Naive thymus-derived CD8-positive, alpha-beta T cell (primary cell): ENCODE measurements around the gene LARP4B. TPM values are rescaled to one million over a fixed set of nuclear protein-coding genes. Genes with fewer than 3 reads are reported as not detected.

Experiments used
- ATAC-seq, 2 donors: fragments of 150-1000 bp; cut with Tn5 transposase in 1 of 2; sonication (Bioruptor Pico), chemical (Tn5 transposase) in 1 of 2; 1 replicate in 1 of 2; 2 replicates in 1 of 2; pipeline ENCODE4 v1.10.0; 2021; ENCODE audit warnings: mild to moderate bottlenecking in 2 of 2, moderate library complexity in 2 of 2
- POLR2A ChIA-PET: fragments of 350-600 bp; sonication (Branson Sonifier 250); formaldehyde crosslinking; loops from one replicate; lab custom pipeline; 2021; ENCODE audit warnings: antibody characterized with exemption; lab: Charles Lee
- DNase-seq, 10 donors: peaks; one replicate each; pipeline versions ENCODE4 v3.0.0 to v3.0.0-alpha.2; 2020 to 2022
- H3K27ac Mint-ChIP-seq, 10 donors: one replicate each; pipeline ENCODE4 v1.8.0; 2020 to 2022; ENCODE audit warnings: mild to moderate bottlenecking in 10 of 10, mixed read lengths in 10 of 10, moderate library complexity in 4 of 10, inconsistent platforms in 1 of 10
- H3K27me3 Mint-ChIP-seq, 5 donors: one replicate each; pipeline ENCODE4 v1.8.0; 2021 to 2022; ENCODE audit warnings: mixed read lengths in 5 of 5
- H3K36me3 Mint-ChIP-seq, 3 donors: one replicate each; pipeline ENCODE4 v1.8.0; 2020 to 2022; ENCODE audit warnings: mixed read lengths in 3 of 3, mild to moderate bottlenecking in 2 of 3, inconsistent platforms in 1 of 3
- H3K4me1 Mint-ChIP-seq, 4 donors: one replicate each; pipeline ENCODE4 v1.8.0; 2021 to 2022; ENCODE audit warnings: mixed read lengths in 4 of 4
- H3K4me3 Mint-ChIP-seq, 10 donors: one replicate each; pipeline ENCODE4 v1.8.0; 2020 to 2022; ENCODE audit warnings: mild to moderate bottlenecking in 10 of 10, mixed read lengths in 10 of 10, moderate library complexity in 6 of 10, inconsistent platforms in 1 of 10
- H3K9me3 Mint-ChIP-seq, 9 donors: one replicate each; pipeline ENCODE4 v1.8.0; 2020 to 2022; ENCODE audit warnings: mixed read lengths in 9 of 9, mild to moderate bottlenecking in 3 of 9, inconsistent platforms in 1 of 9, moderate library complexity in 1 of 9
- polyA plus RNA-seq, 3 donors: library from polyadenylated mRNA; unstranded; fragments of 300-500 nt; fragmentation: Illumina TruSeq; gene quantifications; one replicate each; pipeline ENCODE4 v1.2.3, GENCODE V29; 2021
- total RNA-seq, 8 experiments: library from RNA in 2 of 8; stranded (reverse) in 2 of 8; gene quantifications; one replicate each; pipeline ENCODE4 v1.2.3 and lab custom pipeline; 2021 to 2026

The LARP4B gene
- total and polyA plus RNA-seq, 5 experiments from 2014 or later: 22.8 to 94.8 (median 40.5) TPM

DNA sequence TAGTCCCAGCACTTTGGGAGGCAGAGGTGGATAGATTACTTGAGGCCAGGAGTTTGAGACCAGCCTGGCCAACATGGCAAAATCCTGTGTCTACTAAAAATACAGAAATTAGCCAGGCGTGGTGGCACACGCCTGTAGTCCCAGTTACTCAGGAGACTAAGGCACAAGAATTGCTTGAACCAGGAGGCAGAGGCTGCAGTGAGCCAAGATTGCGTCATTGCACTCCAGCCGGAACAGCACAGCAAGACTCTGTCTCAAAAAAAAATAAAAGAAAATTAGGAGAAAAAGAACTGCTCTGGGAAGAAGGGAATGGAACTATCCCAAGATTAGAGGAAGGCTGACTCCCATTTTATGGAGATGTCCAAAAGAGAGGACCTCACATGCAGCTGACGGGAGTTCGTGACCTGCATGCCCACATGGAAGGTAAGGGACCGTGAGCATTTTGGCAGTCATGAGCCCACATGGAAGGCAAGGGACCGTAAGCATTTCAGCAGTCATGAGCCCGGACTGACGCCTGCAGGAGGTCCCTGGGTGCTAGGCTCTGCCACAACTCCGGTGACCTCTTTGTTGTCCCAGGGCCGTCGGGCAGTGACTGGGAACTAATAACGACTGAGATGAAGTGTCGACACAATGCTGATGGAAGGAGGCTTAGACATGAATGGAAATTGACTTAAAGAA is 38.1 kb upstream of the LARP4B start:
- Mint-ChIP-seq H3K27ac (no peak overlapping the region), H3K9me3 (peaks cover 0 to 12% (median 0%) of the 10 kb centered on the region in 9 donors), H3K4me1 (peaks cover 2 to 10% (median 8%) of the 10 kb centered on the region in 4 donors), H3K36me3 (peaks cover 0 to 2% (median 0%) of the 10 kb centered on the region in 3 donors), H3K27me3 (peaks cover 2 to 16% (median 8%) of the 10 kb centered on the region in 5 donors), H3K4me3 (no peak overlapping the region)
- DNase-seq: no peak
- POLR2A ChIA-PET: no interaction called here
- ATAC-seq: no peak

DNA sequence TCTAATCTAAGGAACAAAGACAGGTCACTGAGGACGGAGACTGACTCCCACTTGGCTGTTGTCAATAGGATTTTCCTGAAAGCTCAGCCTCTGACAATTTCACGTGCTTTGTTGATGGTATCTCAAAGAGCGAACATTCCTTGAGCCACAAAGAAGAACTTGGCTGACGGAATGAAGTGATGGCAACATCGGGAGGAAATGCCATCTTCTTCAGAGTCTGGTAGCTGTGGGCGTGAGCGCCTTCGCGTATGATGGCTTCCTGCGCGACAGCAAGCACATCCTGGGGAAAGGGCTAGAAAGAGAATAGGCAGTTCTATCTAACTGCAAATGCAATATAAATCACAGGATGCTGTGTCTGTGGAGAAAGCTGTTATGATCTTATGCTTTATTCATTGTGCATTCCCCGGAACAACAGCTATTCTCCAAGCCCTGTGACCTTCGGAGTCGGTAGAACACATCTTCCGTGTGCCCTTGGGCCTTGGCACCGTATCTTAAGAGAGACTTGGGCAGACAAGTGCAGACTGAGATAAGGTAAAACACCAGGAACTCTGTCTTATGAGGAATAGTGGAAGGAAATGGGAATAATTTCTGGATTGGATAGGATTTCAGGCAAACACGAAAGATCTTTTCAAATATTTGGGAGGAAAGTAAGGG is 37.2 kb upstream of the LARP4B start:
- Mint-ChIP-seq H3K4me1 (peaks cover 2 to 10% (median 8%) of the 10 kb centered on the region in 4 donors), H3K27me3 (peaks cover 2 to 16% (median 8%) of the 10 kb centered on the region in 5 donors), H3K4me3 (no peak overlapping the region), H3K9me3 (peaks cover 0 to 12% (median 0%) of the 10 kb centered on the region in 9 donors), H3K27ac (no peak overlapping the region), H3K36me3 (peaks cover 0 to 2% (median 0%) of the 10 kb centered on the region in 3 donors)
- POLR2A ChIA-PET: no interaction called here
- ATAC-seq: no peak
- DNase-seq: no peak

DNA sequence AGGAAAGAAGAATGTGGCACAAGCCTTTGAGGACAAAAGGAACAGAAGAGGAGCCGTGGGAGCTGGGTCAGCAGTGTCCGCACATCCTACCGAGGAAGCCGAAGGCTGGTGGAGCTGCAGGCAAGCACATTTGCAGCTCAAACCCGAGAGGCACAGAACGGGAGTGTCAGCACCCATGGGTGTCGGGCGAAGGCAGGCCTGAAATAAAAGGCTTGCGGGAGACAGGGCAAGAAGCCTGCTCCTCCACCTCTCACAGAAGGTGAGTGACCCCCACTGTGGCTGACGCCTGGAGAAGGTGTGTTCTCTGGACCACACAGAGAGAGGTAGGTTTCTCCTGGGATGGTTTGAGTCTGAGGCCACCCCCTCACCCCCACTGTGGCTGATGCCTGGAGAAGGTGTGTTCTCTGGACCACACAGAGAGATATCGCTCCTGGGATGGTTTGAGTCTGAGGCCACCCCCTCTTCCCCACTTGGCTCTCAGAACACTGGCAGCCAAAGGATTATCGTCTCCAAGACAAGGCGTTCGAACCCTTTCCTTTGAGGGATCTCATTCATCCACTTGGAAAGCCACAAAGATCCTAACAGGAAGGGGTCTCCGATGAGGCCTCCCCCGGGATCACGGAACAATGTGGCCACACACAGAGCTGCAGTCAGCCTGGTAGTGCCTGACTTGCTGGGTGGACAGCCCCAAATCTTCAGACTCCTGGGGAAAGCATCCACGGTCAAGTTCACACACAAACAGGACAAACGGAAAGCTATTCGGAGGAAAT is 35.1 kb upstream of the LARP4B start:
- POLR2A ChIA-PET: interaction anchor here (0.6 kb wide), 1 partner anchor 743 kb away, joined by 4 read pairs; no protein-coding TSS in a partner anchor
- peaks cover 0 to 10% (median 0%) of the 10 kb centered on the region in 9 donors for H3K9me3 Mint-ChIP-seq
- peaks cover 2 to 16% (median 8%) of the 10 kb centered on the region in 5 donors for H3K27me3 Mint-ChIP-seq
- peaks cover 0 to 2% (median 0%) of the 10 kb centered on the region in 3 donors for H3K36me3 Mint-ChIP-seq
- DNase-seq: no peak
- peaks cover 2 to 10% (median 8%) of the 10 kb centered on the region in 4 donors for H3K4me1 Mint-ChIP-seq
- no peak for ATAC-seq
- H3K4me3 Mint-ChIP-seq: no peak overlapping the region
- H3K27ac Mint-ChIP-seq: peak overlapping the region in 3 of 10 donors; percentile 61 to 86 (median 71)

DNA sequence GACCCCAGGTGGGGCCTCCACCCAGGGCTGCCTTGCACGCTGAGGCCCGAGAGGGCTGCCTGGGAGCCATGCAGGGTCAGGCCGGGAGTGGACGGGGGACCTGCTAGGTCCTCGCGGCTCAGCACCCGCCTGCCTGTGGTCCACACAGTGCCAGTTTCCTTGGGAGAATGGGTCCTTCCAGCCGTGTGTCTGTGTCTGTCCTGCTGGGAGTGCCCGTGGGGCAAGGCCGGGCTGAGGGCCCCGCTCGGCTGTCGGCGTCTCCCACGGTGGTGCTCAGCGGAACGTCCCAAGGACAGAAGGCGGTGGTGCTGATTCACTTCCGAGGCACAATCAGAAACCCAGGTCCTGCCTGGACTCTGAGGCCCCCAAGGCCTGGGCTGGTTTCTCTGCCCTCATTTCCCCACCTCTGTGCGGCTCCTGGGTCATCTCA is 33.5 kb upstream of the LARP4B start:
- no peak overlapping the region for H3K4me3 Mint-ChIP-seq
- H3K27ac Mint-ChIP-seq: no peak overlapping the region
- peaks cover 2 to 19% (median 9%) of the 10 kb centered on the region in 5 donors for H3K27me3 Mint-ChIP-seq
- peaks cover 2 to 10% (median 8%) of the 10 kb centered on the region in 4 donors for H3K4me1 Mint-ChIP-seq
- POLR2A ChIA-PET: no interaction called here
- DNase-seq (no peak), ATAC-seq (no peak)
- H3K36me3 Mint-ChIP-seq: no peaks in the 10 kb centered on the region
- H3K9me3 Mint-ChIP-seq: peaks cover 0 to 10% (median 0%) of the 10 kb centered on the region in 9 donors

DNA sequence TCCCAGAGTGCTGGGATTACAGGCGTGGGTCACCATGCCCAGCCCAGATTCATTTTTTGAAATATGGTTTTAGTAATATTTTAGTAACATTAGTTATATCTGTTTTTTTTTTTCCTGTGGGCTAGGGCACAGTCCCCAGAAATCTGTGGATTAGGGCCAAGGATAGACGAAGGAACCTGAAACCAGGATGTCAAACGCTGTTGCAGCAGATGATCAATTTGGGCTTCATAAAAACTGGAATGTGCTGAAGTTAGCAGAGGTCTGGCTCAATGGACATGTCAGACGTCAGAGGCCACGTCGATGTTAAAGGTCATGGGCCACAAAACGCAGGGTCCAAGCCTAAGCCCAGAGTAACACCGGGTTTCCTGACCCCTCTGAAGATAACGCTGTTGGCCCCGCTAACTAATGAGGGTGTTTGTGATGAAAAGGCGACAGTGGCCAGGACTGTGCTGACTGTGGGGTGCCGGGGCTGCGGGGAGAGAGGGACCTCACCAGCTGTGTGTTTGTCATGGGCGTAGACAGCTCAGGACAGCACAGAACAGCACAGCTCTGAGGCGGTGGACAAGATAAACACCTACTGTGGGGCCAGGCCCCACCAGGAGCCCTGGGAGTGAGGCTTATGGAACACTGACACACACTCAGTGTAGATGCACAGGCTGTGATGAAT is 32.9 kb upstream of the LARP4B start:
- H3K27ac Mint-ChIP-seq: peak overlapping the region in 1 of 10 donors; percentile 43
- peaks cover 0 to 22% (median 10%) of the 10 kb centered on the region in 5 donors for H3K27me3 Mint-ChIP-seq
- H3K4me3 Mint-ChIP-seq: no peak overlapping the region
- DNase-seq (no peak), ATAC-seq (no peak)
- POLR2A ChIA-PET: no interaction called here
- H3K36me3 Mint-ChIP-seq: no peaks in the 10 kb centered on the region
- peaks cover 2 to 10% (median 8%) of the 10 kb centered on the region in 4 donors for H3K4me1 Mint-ChIP-seq
- peaks cover 0 to 10% (median 0%) of the 10 kb centered on the region in 9 donors for H3K9me3 Mint-ChIP-seq

DNA sequence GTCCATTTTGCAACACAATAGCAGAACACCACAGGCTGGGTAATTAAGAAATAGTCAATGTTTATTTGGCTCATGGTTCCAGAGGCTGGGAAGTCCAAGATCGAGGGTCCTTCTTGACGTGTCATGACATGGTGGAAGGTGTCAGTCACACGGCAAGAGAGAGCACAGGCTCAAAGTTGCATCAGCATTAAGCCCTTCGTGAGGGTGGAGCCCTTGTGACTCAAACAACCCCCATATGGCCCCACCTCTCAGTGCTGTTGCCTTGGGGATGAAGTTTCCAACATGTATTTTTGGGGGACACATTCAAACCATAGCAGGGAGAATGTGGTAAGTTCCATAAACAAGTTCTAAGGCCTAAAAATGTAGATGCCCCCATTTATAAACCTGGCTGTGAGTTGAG is 32.1 kb upstream of the LARP4B start:
- POLR2A ChIA-PET: no interaction called here
- H3K27ac Mint-ChIP-seq: no peak overlapping the region
- H3K4me1 Mint-ChIP-seq: peaks cover 1 to 10% (median 8%) of the 10 kb centered on the region in 4 donors
- DNase-seq (no peak), ATAC-seq (no peak)
- no peak overlapping the region for H3K4me3 Mint-ChIP-seq
- peaks cover 0 to 10% (median 0%) of the 10 kb centered on the region in 9 donors for H3K9me3 Mint-ChIP-seq
- H3K36me3 Mint-ChIP-seq: no peaks in the 10 kb centered on the region
- peaks cover 1 to 15% (median 3%) of the 10 kb centered on the region in 5 donors for H3K27me3 Mint-ChIP-seq

DNA sequence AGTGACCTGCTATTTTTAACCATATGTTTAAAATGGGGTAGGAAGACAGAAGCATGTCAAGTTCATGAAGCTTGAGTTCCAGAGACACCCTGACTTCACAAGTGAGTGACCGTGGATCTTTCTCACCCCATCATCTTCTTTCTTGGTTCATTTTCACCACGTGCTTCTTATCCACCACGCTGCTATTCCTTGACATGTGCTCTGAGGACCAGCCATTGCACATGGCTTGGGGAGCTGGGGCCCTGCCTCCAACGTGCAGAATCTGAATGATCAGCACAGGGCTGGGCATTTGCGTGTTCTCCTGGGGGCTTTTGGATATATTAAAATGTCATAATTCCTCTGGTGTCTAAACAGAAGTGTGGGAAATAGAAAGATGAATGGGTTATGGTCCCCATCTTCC is 31.7 kb upstream of the LARP4B start:
- peaks cover 2 to 13% (median 3%) of the 10 kb centered on the region in 5 donors for H3K27me3 Mint-ChIP-seq
- DNase-seq: no peak
- POLR2A ChIA-PET: interaction anchor here (0.6 kb wide), 1 partner anchor 118 kb away, joined by 3 read pairs; no protein-coding TSS in a partner anchor

DNA sequence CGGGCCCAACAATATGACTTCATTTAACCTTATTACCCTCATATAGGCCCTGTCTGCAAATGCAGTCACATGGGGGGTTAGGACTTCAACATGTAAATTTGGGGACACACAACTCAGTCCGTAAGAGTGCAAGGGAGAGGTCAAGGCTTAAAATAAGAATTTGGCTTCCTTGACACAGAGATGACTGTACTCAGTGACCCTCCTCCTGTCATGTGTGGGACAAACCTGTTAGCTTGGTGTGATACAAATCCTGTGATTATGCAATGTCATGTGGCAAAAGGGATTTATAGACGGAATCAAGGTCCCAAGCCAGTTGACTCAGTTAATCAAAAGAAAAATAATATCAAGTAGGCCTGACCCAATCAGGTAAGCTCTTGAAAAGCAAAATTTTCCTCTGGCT is 30.8 kb upstream of the LARP4B start:
- ATAC-seq: no peak
- no peak overlapping the region for H3K27ac Mint-ChIP-seq
- POLR2A ChIA-PET: interaction anchor here (0.6 to 0.9 kb wide), 2 partner anchors 94 to 119 kb away, joined by 3 to 5 read pairs; partner anchors contain the start of gene WDR37

More for the DNA sequence above, 31.7 kb upstream of the LARP4B start:
- peak overlapping the region in 1 of 10 donors; percentile 57 for H3K27ac Mint-ChIP-seq
- ATAC-seq: no peak
- peaks cover 0 to 10% (median 0%) of the 10 kb centered on the region in 9 donors for H3K9me3 Mint-ChIP-seq
- no peak overlapping the region for H3K4me3 Mint-ChIP-seq
- H3K4me1 Mint-ChIP-seq: peaks cover 3 to 10% (median 8%) of the 10 kb centered on the region in 4 donors
- H3K36me3 Mint-ChIP-seq: no peaks in the 10 kb centered on the region

DNA sequence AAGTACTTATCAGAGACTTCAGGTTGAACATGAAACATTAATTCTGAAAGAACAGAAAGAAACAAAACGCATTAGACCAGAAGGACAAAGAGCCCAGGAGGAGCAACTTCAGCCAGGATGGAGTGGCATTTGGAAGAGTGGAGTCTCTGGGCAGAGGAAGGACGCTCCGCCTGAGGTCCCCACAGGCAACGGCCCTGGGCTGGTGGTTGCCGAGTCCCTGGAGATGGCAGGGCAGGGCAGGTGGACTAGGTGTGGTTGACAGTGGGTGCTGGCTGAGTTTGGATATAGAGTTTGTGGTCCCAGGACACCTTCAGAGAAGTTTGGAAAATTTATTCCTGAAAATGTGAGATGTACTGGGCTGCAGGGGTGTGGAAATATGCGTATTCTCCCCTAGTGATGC is 27.4 kb upstream of the LARP4B start:
- H3K9me3 Mint-ChIP-seq: no peaks in the 10 kb centered on the region
- no peak overlapping the region for H3K4me3 Mint-ChIP-seq
- peaks cover 0 to 13% (median 3%) of the 10 kb centered on the region in 5 donors for H3K27me3 Mint-ChIP-seq
- ATAC-seq: no peak
- no peaks in the 10 kb centered on the region for H3K36me3 Mint-ChIP-seq
- peaks cover 0 to 3% (median 0%) of the 10 kb centered on the region in 4 donors for H3K4me1 Mint-ChIP-seq
- POLR2A ChIA-PET: no interaction called here
- H3K27ac Mint-ChIP-seq: peak overlapping the region in 1 of 10 donors; percentile 34
- DNase-seq: no peak

More for the DNA sequence above, 30.8 kb upstream of the LARP4B start:
- peaks cover 3 to 6% (median 5%) of the 10 kb centered on the region in 4 donors for H3K4me1 Mint-ChIP-seq
- no peak for DNase-seq
- H3K4me3 Mint-ChIP-seq: no peak overlapping the region
- peaks cover 0 to 10% (median 0%) of the 10 kb centered on the region in 9 donors for H3K9me3 Mint-ChIP-seq
- no peaks in the 10 kb centered on the region for H3K36me3 Mint-ChIP-seq
- H3K27me3 Mint-ChIP-seq: peaks cover 2 to 11% (median 3%) of the 10 kb centered on the region in 5 donors

DNA sequence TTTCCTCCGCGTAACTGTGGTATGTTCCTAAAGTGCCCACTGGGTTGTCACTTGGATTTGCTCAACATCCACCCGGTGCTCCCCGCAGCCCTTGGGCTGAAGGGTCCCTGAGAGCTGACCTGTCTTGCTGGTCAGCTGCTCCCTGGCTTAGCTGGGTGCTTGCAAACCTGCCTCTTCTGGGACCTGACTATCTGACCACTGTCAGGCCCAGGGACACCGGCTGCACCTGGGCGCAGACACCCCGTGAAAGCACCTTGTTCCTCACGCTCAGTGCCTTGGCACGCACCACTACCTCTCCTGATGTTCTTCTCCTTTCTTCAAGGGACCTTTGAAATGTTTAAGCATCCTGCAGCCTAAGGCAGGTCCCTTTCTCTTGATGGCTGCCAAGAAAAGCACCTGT is 26.6 kb upstream of the LARP4B start:
- POLR2A ChIA-PET: no interaction called here
- H3K27ac Mint-ChIP-seq: no peak overlapping the region
- peaks cover 0 to 13% (median 3%) of the 10 kb centered on the region in 5 donors for H3K27me3 Mint-ChIP-seq
- no peaks in the 10 kb centered on the region for H3K36me3 Mint-ChIP-seq
- no peaks in the 10 kb centered on the region for H3K9me3 Mint-ChIP-seq
- H3K4me3 Mint-ChIP-seq: no peak overlapping the region
- peaks cover 0 to 3% (median 0%) of the 10 kb centered on the region in 4 donors for H3K4me1 Mint-ChIP-seq
- DNase-seq (no peak), ATAC-seq (no peak)

DNA sequence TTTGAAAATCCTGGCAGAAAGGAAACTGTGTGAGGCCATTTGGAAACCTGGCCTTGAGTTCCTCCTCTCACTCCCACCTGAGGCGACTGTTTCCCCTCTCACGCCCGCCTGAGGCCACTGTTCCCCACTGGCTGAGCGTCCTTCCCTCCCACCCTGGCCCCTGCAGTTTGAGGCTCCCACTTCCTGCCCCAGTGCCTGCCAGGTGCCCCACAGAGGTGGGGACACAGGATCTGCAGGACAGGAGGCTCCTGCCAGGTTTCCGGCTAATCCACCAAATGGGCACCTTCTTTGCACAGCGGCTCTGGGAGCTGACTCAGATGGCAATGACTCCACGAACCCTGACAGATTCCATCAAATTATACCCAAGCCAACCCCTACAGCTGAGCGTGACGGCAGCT is 24.3 kb upstream of the LARP4B start:
- POLR2A ChIA-PET: no interaction called here

More for the DNA sequence above, 24.3 kb upstream of the LARP4B start:
- H3K4me3 Mint-ChIP-seq: no peak overlapping the region
- no peak overlapping the region for H3K27ac Mint-ChIP-seq
- DNase-seq: no peak
- H3K36me3 Mint-ChIP-seq: no peaks in the 10 kb centered on the region
- H3K27me3 Mint-ChIP-seq: peaks cover 2 to 13% (median 3%) of the 10 kb centered on the region in 5 donors
- peaks cover 0 to 3% (median 0%) of the 10 kb centered on the region in 4 donors for H3K4me1 Mint-ChIP-seq
- no peak for ATAC-seq
- H3K9me3 Mint-ChIP-seq: no peaks in the 10 kb centered on the region
